ENCODE data around the gene SLC38A10.

SLC38A10 gene

GRCh38 chr17:81322271-81323082 is 27.4 kb upstream of the SLC38A10 start:
- peaks cover 2% of the 10 kb centered on the region; the same call in 1 of the 2 replicates for H3K4me1 ChIP-seq (ENCODE audit: control insufficient read depth, insufficient read depth, low read length)
- no CpG with 5 or more reads among the region's 34 CpGs for WGBS (ENCODE audit: insufficient coverage, insufficient read length)
- H3K9me3 ChIP-seq (ENCODE audit: control insufficient read depth, insufficient read depth, low read length): no peaks in the 10 kb centered on the region
- no peaks in the 10 kb centered on the region for H3K36me3 ChIP-seq (ENCODE audit: control insufficient read depth, insufficient read depth, low read length)
- no peak overlapping the region for H3K27ac ChIP-seq (ENCODE audit: low read length)
- no peaks in the 10 kb centered on the region for H3K27me3 ChIP-seq (ENCODE audit: control insufficient read depth, insufficient read depth, low read length)
- H3K4me3 ChIP-seq (ENCODE audit: low read length): no peak overlapping the region
- DNase-seq (ENCODE audit: low read depth, low spot score): no peak

- no CpG with 5 or more reads among the region's 17 CpGs for WGBS (ENCODE audit: insufficient coverage, insufficient read length)
- Histone ChIP-seq H3K9me3 (ENCODE audit: control insufficient read depth, insufficient read depth, low read length) (no peaks in the 10 kb centered on the region), H3K4me1 (ENCODE audit: control insufficient read depth, insufficient read depth, low read length) (peaks cover 4% of the 10 kb centered on the region), H3K27me3 (ENCODE audit: control insufficient read depth, insufficient read depth, low read length) (no peaks in the 10 kb centered on the region), H3K4me3 (ENCODE audit: low read length) (no peak overlapping the region), H3K36me3 (ENCODE audit: control insufficient read depth, insufficient read depth, low read length) (no peaks in the 10 kb centered on the region), H3K27ac (ENCODE audit: low read length) (no peak overlapping the region)
- DNase-seq (ENCODE audit: low read depth, low spot score): no peak
Observed at GRCh38 chr17:81317961-81318605, 23.0 kb upstream of the SLC38A10 start.

GRCh38 chr17:81317530-81317821 is 22.4 kb upstream of the SLC38A10 start:
- WGBS (ENCODE audit: insufficient coverage, insufficient read length): no CpG with 5 or more reads among the region's 10 CpGs
- H3K27me3 ChIP-seq (ENCODE audit: control insufficient read depth, insufficient read depth, low read length): no peaks in the 10 kb centered on the region

GRCh38 chr17:81315885-81316391 is 20.8 kb upstream of the SLC38A10 start:
- DNase-seq (ENCODE audit: low read depth, low spot score): no peak
- WGBS (ENCODE audit: insufficient coverage, insufficient read length): no CpG with 5 or more reads among the region's 20 CpGs
- Histone ChIP-seq H3K27ac (ENCODE audit: low read length) (no peak overlapping the region), H3K4me1 (ENCODE audit: control insufficient read depth, insufficient read depth, low read length) (peaks cover 4% of the 10 kb centered on the region), H3K4me3 (ENCODE audit: low read length) (no peak overlapping the region), H3K36me3 (ENCODE audit: control insufficient read depth, insufficient read depth, low read length) (no peaks in the 10 kb centered on the region), H3K9me3 (ENCODE audit: control insufficient read depth, insufficient read depth, low read length) (no peaks in the 10 kb centered on the region), H3K27me3 (ENCODE audit: control insufficient read depth, insufficient read depth, low read length) (no peaks in the 10 kb centered on the region)

More at GRCh38 chr17:81317530-81317821, 22.4 kb upstream of the SLC38A10 start:
- Histone ChIP-seq H3K27ac (ENCODE audit: low read length) (no peak overlapping the region), H3K4me3 (ENCODE audit: low read length) (no peak overlapping the region), H3K36me3 (ENCODE audit: control insufficient read depth, insufficient read depth, low read length) (no peaks in the 10 kb centered on the region), H3K9me3 (ENCODE audit: control insufficient read depth, insufficient read depth, low read length) (no peaks in the 10 kb centered on the region), H3K4me1 (ENCODE audit: control insufficient read depth, insufficient read depth, low read length) (peaks cover 4% of the 10 kb centered on the region)
- DNase-seq (ENCODE audit: low read depth, low spot score): no peak

- Histone ChIP-seq H3K4me1 (ENCODE audit: control insufficient read depth, insufficient read depth, low read length) (peaks cover 4% of the 10 kb centered on the region), H3K9me3 (ENCODE audit: control insufficient read depth, insufficient read depth, low read length) (no peaks in the 10 kb centered on the region), H3K27me3 (ENCODE audit: control insufficient read depth, insufficient read depth, low read length) (no peaks in the 10 kb centered on the region), H3K4me3 (ENCODE audit: low read length) (no peak overlapping the region), H3K36me3 (ENCODE audit: control insufficient read depth, insufficient read depth, low read length) (no peaks in the 10 kb centered on the region), H3K27ac (ENCODE audit: low read length) (no peak overlapping the region)
- DNase-seq (ENCODE audit: low read depth, low spot score): no peak
- no CpG with 5 or more reads among the region's 19 CpGs for WGBS (ENCODE audit: insufficient coverage, insufficient read length)
Observed at GRCh38 chr17:81315129-81315884, 20.2 kb upstream of the SLC38A10 start.

GRCh38 chr17:81314398-81315081 is 19.4 kb upstream of the SLC38A10 start:
- Histone ChIP-seq H3K4me1 (ENCODE audit: control insufficient read depth, insufficient read depth, low read length) (peaks cover 9% of the 10 kb centered on the region), H3K9me3 (ENCODE audit: control insufficient read depth, insufficient read depth, low read length) (no peaks in the 10 kb centered on the region), H3K36me3 (ENCODE audit: control insufficient read depth, insufficient read depth, low read length) (no peaks in the 10 kb centered on the region), H3K27me3 (ENCODE audit: control insufficient read depth, insufficient read depth, low read length) (no peaks in the 10 kb centered on the region), H3K4me3 (ENCODE audit: low read length) (no peak overlapping the region), H3K27ac (ENCODE audit: low read length) (no peak overlapping the region)
- DNase-seq (ENCODE audit: low read depth, low spot score): no peak
- no CpG with 5 or more reads among the region's 21 CpGs for WGBS (ENCODE audit: insufficient coverage, insufficient read length)

GRCh38 chr17:81313776-81314397 is 18.8 kb upstream of the SLC38A10 start:
- WGBS (ENCODE audit: insufficient coverage, insufficient read length): no CpG with 5 or more reads among the region's 17 CpGs
- Histone ChIP-seq H3K4me1 (ENCODE audit: control insufficient read depth, insufficient read depth, low read length) (peaks cover 14% of the 10 kb centered on the region), H3K27me3 (ENCODE audit: control insufficient read depth, insufficient read depth, low read length) (no peaks in the 10 kb centered on the region), H3K9me3 (ENCODE audit: control insufficient read depth, insufficient read depth, low read length) (no peaks in the 10 kb centered on the region), H3K27ac (ENCODE audit: low read length) (no peak overlapping the region), H3K36me3 (ENCODE audit: control insufficient read depth, insufficient read depth, low read length) (no peaks in the 10 kb centered on the region), H3K4me3 (ENCODE audit: low read length) (no peak overlapping the region)
- DNase-seq (ENCODE audit: low read depth, low spot score): no peak

- Histone ChIP-seq H3K4me1 (ENCODE audit: control insufficient read depth, insufficient read depth, low read length) (peaks cover 13% of the 10 kb centered on the region), H3K4me3 (ENCODE audit: low read length) (no peak overlapping the region), H3K36me3 (ENCODE audit: control insufficient read depth, insufficient read depth, low read length) (no peaks in the 10 kb centered on the region), H3K27me3 (ENCODE audit: control insufficient read depth, insufficient read depth, low read length) (no peaks in the 10 kb centered on the region), H3K9me3 (ENCODE audit: control insufficient read depth, insufficient read depth, low read length) (no peaks in the 10 kb centered on the region), H3K27ac (ENCODE audit: low read length) (no peak overlapping the region)
- no CpG with 5 or more reads among the region's 22 CpGs for WGBS (ENCODE audit: insufficient coverage, insufficient read length)
- no peak for DNase-seq (ENCODE audit: low read depth, low spot score)
Observed at GRCh38 chr17:81312624-81313325, 17.7 kb upstream of the SLC38A10 start.

GRCh38 chr17:81311946-81312345 is 16.8 kb upstream of the SLC38A10 start:
- WGBS (ENCODE audit: insufficient coverage, insufficient read length): no CpG with 5 or more reads among the region's 14 CpGs
- Histone ChIP-seq H3K4me1 (ENCODE audit: control insufficient read depth, insufficient read depth, low read length) (peaks cover 10% of the 10 kb centered on the region), H3K27me3 (ENCODE audit: control insufficient read depth, insufficient read depth, low read length) (no peaks in the 10 kb centered on the region), H3K27ac (ENCODE audit: low read length) (no peak overlapping the region), H3K9me3 (ENCODE audit: control insufficient read depth, insufficient read depth, low read length) (no peaks in the 10 kb centered on the region), H3K4me3 (ENCODE audit: low read length) (no peak overlapping the region), H3K36me3 (ENCODE audit: control insufficient read depth, insufficient read depth, low read length) (no peaks in the 10 kb centered on the region)
- no peak for DNase-seq (ENCODE audit: low read depth, low spot score)
